HG03439 (cell line): ENCODE measurements around the gene CPNE7.
"Not testable (repeated sequence)": the region's sequence is repeated elsewhere in the genome, so short reads cannot be mapped to it uniquely, and the experiment has no call there.

Source experiments
- ATAC-seq: cut with Tn5 transposase; IDR thresholded peaks from one replicate; pipeline ENCODE4 v1.9.1; 2021; ENCODE audit warnings: mild to moderate bottlenecking, moderate library complexity; ENCODE audit not compliant: unreplicated experiment

CPNE7 gene

GRCh38 chr16:89582614-89583196, 7.1 kb downstream of the CPNE7 start:
- no peak for ATAC-seq

- no peak for ATAC-seq
Measured at GRCh38 chr16:89583197-89583894, 7.8 kb downstream of the CPNE7 start.

GRCh38 chr16:89583895-89584644, 8.5 kb downstream of the CPNE7 start:
- no peak for ATAC-seq

GRCh38 chr16:89584768-89585549, 9.4 kb downstream of the CPNE7 start:
- ATAC-seq = no peak

GRCh38 chr16:89586218-89586617, 10.7 kb downstream of the CPNE7 start:
- no peak for ATAC-seq

- no peak for ATAC-seq
Measured at GRCh38 chr16:89586853-89587252, 11.3 kb downstream of the CPNE7 start.

GRCh38 chr16:89587676-89588075, 12.1 kb downstream of the CPNE7 start:
- ATAC-seq = not testable (repeated sequence)

GRCh38 chr16:89588413-89589109, 13.0 kb downstream of the CPNE7 start:
- ATAC-seq = no peak

- no peak for ATAC-seq
Measured at GRCh38 chr16:89589241-89589926, 13.8 kb downstream of the CPNE7 start.

- no peak for ATAC-seq
Measured at GRCh38 chr16:89593841-89594240, 18.3 kb downstream of the CPNE7 start.

- ATAC-seq = no peak
Measured at GRCh38 chr16:89595330-89596060, 19.9 kb downstream of the CPNE7 start.

GRCh38 chr16:89596061-89596689, 20.6 kb downstream of the CPNE7 start:
- no peak for ATAC-seq

- no peak for ATAC-seq
Measured at GRCh38 chr16:89596957-89597649, 21.5 kb downstream of the CPNE7 start.

- ATAC-seq = no peak
Measured at GRCh38 chr16:89598199-89598598, 22.6 kb downstream of the CPNE7 start.

- no peak for ATAC-seq
Measured at GRCh38 chr16:89599451-89599858, 23.9 kb downstream of the CPNE7 start.

- ATAC-seq = no peak
Measured at GRCh38 chr16:89599902-89600301, 24.3 kb downstream of the CPNE7 start.

GRCh38 chr16:89600427-89600826, 24.9 kb downstream of the CPNE7 start:
- ATAC-seq = no peak

GRCh38 chr16:89600956-89601355, 25.4 kb downstream of the CPNE7 start:
- no peak for ATAC-seq
